ENCODE data around the gene TPO. TPM values are rescaled to one million over a fixed set of nuclear protein-coding genes. Genes with fewer than 3 reads are reported as not detected.
"Not testable (repeated sequence)": the region's sequence is repeated elsewhere in the genome, so short reads cannot be mapped to it uniquely, and the experiment has no call there.

TPO gene
- polyA plus RNA-seq, 3 donors, result 1.0 to 10.3 (median 9.2) TPM

DNA sequence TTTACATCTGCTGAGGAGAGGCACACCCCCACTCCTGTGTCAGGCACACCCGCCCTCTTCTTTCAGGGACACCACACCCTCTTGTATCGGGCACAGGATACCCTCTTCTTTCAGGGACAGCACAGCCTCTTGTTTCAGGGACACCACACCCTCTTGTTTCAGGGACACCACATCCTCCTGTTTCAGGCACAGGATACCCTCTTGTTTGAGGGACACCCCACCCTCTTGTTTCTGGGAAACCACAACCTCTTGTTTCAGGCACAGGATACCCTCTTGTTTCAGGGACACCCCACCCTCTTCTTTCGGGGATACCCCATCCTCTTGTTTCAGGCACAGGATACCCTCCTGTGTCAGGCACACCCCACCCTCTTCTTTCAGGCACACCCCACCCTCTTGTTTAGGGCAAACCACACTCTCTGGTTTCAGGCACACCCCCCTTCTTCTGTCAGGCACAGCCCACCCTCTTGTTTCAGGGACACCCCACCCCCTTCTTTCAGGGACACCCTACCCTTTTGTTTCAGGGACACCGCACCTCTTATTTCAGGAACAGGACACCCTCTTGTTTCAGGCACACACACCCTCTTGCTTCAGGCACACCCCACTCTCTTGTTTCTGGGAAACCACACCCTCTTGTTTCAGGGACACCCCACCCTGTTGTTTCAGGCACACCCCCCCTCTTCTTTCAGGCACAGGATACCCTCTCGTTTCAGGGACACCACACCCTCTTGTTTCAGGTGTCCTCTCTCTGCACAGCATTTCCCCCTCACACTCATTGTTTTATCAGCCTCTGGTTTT is 96.2 kb downstream of the TPO start:
- WGBS, 3 donors, result 60 to 68% (median 61%) methylated on average over 5 of the region's 5 CpGs
- H3K27ac ChIP-seq (ENCODE audit: low read depth, low read length), result no peak overlapping the region

DNA sequence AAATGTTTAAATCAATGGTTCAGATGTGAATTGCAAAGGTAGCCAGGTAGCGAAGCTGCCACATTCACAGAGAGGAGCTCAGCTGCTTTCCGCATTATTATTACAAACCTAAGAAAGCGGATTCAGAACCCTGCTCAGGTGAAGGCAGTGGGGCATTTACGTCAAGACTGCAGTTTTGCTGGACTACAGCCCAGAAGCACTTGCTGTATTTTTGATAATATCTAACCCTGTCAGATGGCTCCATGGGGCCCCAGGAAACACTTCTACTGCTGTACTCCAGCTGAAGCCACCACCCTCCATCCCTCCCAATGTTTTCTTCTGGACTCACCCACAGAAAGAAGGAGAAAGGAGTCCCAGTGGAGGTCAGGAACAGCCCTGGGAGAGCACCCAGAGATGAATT is 96.9 kb downstream of the TPO start:
- WGBS, 3 donors, result 57 to 64% (median 59%) methylated on average over 4 of the region's 4 CpGs
- no peak overlapping the region for H3K27ac ChIP-seq (ENCODE audit: low read depth, low read length)

DNA sequence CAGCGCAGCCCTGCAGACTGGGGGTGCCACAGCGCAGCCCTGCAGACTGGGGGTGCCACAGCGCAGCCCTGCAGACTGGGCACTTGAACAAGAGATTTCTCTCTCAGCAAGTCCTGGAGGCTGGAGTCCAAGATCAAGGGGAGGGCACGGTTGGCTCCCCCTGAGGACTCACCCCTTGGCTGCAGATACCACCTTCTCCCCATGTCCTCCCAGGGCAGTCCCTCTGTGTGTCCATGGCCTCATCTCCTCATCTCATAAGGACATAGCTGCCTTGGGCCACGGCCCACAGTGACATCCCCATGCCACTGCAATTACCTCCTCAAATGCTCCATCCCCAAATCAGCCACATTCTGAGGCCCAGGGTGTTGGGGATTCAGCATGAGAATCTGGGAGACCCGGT is 98.2 kb downstream of the TPO start:
- no peak overlapping the region for H3K27ac ChIP-seq (ENCODE audit: low read depth, low read length)
- WGBS, 3 donors, result 66 to 77% (median 71%) methylated on average over 5 to 6 of the region's 6 CpGs

DNA sequence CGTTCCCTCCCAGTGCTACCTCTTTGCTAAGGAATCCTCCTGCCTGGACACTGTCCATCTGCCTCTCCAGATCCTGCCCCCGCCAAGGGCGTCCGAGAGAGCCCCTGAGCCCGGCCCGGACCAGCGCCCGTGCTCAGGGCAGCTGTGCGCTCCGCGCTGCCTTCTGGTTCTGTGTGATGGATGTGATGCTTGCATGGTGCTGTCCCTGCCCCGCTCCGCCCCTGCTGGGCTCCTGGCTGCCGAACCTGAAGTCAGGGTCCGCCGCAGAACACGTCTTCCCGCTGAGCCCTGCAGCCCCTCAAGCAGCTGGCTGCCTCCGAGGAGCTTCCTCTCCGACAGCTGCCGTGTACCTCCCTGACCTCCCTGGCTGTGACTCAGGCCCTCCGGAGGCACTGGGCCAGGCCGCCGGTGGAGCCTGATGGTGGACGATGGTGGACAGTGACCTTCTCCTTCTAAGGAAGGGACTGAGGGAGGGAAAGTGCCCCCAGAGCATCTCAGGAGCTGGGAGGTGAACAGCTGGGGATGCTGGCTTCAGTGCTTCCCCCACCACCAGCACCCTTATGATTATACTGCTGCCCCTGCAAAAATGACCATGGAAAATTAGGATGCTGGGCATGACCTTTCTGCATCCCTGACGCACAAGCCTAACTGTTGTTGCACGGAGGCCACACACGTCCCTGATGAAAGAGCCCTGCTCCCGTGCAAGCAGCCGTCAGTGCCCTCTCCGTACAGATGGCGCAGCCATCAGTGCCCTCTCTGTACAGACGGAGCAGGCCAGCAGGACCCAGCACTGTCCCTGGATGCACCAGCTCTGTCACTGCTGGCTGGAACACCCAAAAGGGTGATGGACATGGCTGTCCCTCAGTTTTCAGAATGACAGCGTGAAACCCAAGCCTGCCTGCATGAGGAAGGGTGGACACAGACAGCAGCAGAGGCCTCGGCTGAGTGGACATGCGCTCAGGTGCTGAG is 99.3 kb downstream of the TPO start:
- 86 to 88% (median 87%) methylated on average over 36 of the region's 36 CpGs for WGBS, 3 donors

DNA sequence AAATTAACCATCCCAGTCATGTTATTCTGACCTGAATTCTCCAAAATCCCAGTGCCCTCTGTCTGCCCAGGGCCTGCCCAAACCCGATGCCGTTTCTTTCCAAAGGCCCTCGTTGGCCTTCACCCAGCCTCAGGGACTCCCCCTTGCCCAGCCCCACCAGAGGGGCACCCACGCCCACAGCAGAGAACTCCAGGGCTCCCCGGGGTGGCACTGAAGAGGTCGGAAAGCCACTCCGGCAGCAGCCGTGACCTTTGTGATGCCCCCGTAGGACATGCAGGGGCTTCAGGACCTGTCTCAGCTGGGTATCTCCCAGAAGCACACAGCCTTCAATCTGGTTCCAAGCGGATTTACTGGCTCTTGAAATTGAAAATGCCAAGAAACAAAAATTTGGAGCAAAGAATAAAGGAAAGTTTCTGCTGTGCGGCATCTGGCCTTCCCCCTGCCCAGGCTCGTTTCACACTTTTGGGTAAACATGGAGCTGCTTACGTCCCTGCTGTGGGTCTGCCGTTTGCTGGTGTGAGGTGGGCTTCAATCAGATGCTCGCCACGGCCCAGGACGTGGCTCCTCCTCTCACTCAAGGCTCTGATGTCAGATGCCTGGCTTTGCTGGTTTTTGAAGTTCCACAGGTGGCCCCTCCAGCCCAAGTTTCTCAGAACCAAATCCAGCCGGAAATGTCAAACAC is 101.3 kb downstream of the TPO start:
- H3K27ac ChIP-seq (ENCODE audit: low read depth, low read length), result no peak overlapping the region
- 71 to 79% (median 73%) methylated on average over 18 of the region's 18 CpGs for WGBS, 3 donors

More for the DNA sequence above, 99.3 kb downstream of the TPO start:
- no peak overlapping the region for H3K27ac ChIP-seq (ENCODE audit: low read depth, low read length)

DNA sequence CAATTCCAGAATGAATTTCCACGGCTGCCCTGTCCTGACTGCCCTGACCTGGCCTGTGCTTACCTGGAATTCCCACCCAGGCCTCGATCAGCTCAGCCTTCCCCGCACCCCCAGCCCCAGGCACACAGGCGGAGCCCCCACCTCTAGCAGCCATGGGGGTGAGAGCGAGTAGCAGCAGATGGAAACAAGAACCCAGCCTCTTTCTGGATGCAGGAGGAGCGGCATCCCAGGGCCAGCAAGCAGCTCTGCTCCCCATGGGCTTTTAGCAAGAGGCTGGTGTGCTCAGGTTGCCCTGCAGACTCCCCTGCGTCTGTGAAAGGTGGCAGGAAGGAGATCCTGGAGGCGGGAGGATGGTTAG is 101.8 kb downstream of the TPO start:
- no peak overlapping the region for H3K27ac ChIP-seq (ENCODE audit: low read depth, low read length)
- 59 to 76% (median 70%) methylated on average over 8 of the region's 8 CpGs for WGBS, 3 donors

DNA sequence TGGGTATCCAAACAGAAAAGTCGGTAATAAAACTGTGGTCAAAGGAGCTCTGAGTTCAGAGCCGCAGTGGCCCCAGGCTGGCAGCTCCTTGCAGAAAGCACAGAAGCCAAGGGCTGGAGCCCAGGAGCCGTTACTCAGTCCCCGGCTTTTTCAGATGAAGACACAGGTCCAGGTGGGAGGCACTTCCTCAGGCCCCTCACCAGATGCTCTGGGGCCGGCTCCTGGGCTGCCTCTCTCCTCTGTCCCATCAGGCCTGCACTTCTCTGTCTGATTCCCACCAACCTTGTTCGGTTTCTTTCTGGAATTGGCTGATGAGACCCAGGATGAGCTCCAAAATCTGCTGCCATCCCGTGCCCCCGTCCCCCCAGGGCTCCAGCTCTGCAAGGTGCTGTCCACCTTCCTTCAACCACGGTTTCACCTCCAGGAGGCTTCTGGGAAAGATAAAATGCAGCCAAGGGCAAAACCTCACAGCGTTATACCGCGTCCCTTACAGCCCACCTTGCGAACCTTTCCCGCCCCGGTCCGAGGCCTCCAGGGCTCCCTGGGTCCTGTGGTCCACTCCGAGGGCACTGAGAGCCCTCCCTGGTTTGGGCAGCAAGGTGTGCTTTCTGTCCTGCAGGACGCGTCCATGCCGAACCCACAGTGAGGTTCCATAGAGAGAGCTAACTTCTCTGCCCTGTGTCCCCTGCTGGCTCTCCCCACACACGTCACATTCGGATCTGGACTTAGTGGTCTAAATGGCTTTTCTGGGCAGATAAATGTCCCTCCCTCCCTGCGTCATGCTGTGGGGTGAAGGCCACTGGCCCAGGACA is 102.9 kb downstream of the TPO start:
- WGBS, 3 donors, result 83 to 89% (median 88%) methylated on average over 23 of the region's 23 CpGs
- H3K27ac ChIP-seq (ENCODE audit: low read depth, low read length), result no peak overlapping the region

DNA sequence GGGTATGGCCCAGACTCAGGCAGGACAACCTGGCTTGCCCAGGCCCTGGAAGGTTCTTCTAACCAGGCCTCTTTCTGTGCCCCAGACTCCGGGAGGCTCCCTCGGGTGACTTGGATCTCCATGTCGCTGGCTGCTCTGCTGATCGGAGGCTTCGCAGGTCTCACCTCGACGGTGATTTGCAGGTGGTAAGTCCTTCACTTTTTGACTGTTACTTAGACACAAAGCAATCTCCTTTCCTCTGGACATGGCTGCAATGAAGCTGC is 103.5 kb downstream of the TPO start:
- WGBS, 3 donors, result 85 to 93% (median 88%) methylated on average over 7 of the region's 7 CpGs
- no peak overlapping the region for H3K27ac ChIP-seq (ENCODE audit: low read depth, low read length)

DNA sequence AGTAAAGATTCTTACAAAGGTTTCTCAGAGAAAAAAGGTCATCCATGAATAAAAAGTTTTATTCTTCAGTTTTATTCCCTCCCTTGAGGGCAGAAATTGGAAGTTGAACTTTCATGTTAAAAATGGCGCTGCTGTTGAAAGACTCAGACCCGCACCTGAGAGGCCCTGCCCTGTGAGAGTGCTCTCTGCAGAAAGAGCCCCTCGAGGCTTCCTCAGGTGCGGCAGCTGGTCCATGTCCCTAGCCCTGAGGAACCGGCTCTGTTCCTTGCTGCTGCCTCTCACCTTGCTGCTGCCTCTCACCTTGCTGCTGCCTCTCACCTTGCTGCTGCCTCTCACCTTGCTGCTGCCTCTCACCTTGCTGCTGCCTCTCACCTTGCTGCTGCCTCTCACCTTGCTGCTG is 104.0 kb downstream of the TPO start:
- H3K27ac ChIP-seq (ENCODE audit: low read depth, low read length), result not testable (repeated sequence)
- 77 to 90% (median 85%) methylated on average over 5 of the region's 5 CpGs for WGBS, 3 donors

DNA sequence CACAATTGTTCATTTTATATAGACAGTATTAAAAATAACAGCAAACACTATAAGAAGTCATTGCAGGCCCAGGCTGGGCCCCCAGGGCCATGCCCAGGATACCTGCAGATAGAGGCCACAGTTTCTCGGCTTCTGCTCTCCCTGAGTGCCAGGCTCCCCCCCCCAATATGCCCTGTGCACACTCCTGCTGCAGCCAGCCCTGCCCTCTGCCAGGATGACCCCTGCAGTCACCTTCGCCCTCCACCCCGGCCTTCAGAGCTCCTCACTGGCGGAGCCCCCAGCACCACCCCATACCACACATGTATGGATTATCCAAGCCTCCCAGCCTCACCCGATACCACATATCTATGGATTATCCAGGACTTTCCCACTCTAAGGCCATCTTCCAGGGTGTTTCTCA is 104.5 kb downstream of the TPO start:
- 88 to 94% (median 92%) methylated on average over 5 of the region's 5 CpGs for WGBS, 3 donors
- no peak overlapping the region for H3K27ac ChIP-seq (ENCODE audit: low read depth, low read length)

DNA sequence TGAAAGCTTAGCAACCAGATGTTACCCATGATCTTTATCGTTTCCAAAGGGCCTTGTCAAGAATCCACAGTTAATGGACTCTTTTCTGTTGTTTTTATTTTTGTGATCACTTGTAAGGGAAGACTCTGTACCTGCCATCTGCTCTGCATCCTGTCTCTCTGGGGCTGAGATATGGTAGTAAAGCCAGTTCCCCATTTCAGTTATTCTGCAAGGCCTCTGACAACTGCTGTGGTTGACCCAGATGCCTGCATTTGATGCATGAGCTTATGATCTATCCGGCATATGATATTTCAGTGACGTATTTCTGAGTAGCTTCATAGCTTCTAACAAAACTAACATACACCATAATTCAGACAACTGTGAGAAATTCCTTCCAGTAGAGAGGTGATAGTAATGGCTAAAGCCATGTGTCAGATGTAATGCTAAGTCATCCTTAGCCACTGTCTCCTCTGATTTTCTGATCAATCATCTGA is 105.1 kb downstream of the TPO start:
- no peak overlapping the region for H3K27ac ChIP-seq (ENCODE audit: low read depth, low read length)
- WGBS, 3 donors, result 40 to 75% (median 50%) methylated on average over 3 of the region's 3 CpGs

DNA sequence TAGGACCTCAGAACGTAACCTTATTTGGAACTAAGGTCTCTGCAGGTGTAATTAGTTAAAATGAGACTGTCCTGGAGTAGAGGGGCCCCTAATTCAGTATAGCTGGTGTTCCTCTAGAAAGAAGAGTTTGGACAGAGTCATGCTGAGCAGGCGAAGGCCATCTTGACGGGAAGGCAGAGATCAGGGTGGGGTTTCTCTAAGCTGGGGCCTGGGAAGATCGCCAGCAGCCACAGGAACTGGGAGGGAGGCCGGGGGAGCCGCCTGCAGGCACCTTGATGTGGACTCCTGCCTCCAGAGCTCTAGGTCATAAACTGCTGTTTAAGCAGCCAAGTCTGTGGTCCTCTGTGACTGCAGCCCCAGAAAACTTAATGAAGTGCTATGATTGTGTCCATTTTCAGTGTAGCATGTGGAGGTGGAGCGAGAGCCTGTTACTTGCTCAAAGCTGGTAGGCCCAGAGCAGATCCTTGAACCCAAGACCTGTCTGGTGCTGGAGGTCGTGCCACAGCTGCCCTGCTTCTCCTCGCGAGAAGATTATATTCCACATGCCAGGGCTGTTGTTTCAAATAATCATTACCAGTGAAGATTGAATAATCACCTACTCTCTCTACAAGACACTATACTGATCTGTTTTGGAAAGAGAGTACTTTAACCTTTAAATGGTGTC is 105.7 kb downstream of the TPO start:
- WGBS, 3 donors, result 46 to 69% (median 51%) methylated on average over 10 of the region's 10 CpGs
- no peak overlapping the region for H3K27ac ChIP-seq (ENCODE audit: low read depth, low read length)

DNA sequence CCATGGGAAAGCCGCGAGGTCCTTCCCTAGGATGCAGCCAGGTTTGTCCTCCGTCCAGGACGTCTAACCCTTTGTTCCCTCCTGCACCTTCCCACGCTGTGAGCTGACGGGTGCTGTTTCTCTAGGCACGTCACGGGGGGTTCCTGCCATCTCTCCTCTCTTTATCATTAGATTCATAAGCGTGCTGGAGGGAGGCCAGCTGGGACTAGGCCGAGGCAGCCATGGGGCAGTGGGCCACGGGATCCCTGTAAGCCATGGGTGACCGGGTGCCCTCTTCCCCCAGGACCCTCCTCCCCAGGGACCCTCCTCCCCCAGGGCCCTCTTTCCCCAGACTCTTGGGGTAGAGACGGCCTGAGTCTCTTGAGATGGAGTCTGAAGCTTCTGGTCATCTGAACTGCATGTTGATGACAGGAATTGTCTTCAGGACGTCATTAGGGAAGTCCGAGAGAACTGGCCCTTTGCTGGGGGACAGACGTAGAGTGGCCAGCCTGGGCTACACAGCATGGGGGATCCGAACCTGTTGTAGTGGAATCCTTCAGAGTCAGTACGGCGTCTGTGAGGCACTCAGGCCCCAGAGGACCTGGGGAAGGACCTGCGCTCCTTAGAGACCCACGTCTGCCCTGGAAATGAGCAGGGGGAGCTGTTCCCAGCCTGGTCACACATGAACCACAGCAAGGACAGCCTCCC is 108.1 kb downstream of the TPO start:
- WGBS, 3 donors, result 79 to 82% (median 80%) methylated on average over 21 of the region's 21 CpGs
- no peak overlapping the region for H3K27ac ChIP-seq (ENCODE audit: low read depth, low read length)

DNA sequence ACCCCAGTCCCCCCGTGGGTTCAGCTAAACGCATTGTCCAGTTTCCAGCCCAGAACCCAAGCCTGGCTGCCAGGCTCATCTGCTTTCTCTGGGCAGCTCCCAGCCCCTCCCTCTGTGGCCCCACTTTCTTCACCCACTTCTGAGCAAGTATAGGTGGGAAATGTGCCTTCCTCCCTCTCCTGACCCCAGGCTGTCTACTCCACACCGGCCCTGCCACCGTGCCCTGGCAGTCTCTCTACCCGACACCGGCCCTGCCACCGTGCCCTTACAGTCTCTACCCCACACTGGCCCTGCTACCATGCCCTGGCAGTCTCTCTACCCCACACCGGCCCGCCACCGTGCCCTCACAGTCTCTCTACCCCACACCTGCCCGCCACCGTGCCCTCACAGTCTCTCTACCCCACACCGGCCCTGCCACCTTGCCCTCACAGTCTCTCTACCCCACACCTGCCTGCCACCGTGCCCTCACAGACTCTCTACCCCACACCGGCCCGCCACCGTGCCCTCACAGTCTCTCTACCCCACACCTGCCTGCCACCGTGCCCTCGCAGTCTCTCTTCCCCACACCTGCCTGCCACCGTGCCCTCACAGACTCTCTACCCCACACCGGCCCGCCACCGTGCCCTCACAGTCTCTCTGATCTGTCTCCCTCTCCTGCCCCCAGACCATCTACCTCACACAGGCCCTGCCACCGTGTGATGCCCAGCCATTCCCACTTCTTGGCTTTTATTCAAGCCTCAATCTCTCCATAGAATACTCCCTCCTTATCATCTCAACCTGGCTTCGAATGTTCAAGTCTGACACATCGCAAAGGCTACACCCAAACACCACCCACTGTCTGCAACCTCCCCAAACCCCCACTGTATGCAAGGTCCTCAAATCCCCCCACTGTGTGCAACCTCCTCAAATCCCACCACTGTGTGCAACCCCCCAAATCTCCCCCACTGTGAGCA is 108.9 kb downstream of the TPO start:
- WGBS, 3 donors, result 86 to 89% (median 88%) methylated on average over 21 to 26 of the region's 26 CpGs
- H3K27ac ChIP-seq (ENCODE audit: low read depth, low read length), result no peak overlapping the region

DNA sequence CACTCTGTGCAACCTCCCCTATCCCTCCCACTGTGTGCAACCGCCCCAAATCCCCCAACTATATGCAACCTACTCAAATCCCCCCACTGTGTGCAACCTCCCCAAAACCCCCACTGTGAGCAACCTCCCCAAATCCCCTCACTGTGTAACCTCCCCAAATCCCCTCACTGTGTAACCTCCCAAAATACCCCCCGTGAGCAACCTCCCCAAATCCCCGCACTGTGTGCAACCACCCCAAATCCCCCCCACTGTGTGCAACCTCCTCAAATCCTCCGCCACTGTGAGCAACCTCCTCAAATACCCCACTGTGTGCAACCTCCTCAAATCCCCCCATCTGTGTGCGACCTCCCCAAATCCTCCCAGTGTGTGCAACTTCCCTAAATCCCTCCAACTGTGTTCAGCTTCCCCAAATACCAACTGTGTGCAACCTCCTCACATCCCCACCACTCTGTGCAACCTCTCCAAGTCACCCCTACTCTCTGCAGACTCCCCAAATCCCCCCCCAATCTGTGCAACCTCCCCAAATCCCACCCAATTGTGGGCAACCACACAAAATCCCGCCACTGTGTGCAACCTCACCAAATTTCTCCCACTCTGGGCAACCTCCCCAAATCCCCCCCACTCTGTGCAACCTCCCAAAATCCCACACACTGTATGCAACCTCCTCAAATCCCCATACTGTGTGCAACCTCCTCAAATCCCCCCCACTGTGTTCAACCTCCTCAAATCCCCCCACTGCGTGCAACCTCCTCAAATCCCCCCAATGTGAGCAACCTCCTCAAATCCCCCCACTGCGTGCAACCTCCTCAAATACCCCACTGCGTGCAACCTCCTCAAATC is 114.1 kb downstream of the TPO start:
- no peak overlapping the region for H3K27ac ChIP-seq (ENCODE audit: low read depth, low read length)
- WGBS, 3 donors, result 74 to 86% (median 84%) methylated on average over 9 of the region's 9 CpGs

All from adipose tissue (tissue), 3 donors.